NCI-H1694 (cell line): ENCODE data around the gene TIMM44.
"Not testable (repeated sequence)": the region's sequence is repeated elsewhere in the genome, so short reads cannot be mapped to it uniquely, and the experiment has no call there.

Experiments used
- DNase-seq: peaks from one replicate; lab custom pipeline; 2025; lab: John Stamatoyannopoulos, UW

The TIMM44 gene

GRCh38 chr19:7900401-7900870, 43.0 kb downstream of the TIMM44 start:
- no peak for DNase-seq

- no peak for DNase-seq
Observed at GRCh38 chr19:7899751-7900378, 43.6 kb downstream of the TIMM44 start.

- DNase-seq: no peak
Observed at GRCh38 chr19:7898967-7899366, 44.5 kb downstream of the TIMM44 start.

- DNase-seq: no peak
Observed at GRCh38 chr19:7897292-7897691, 46.2 kb downstream of the TIMM44 start.

- no peak for DNase-seq
Observed at GRCh38 chr19:7895565-7895964, 47.9 kb downstream of the TIMM44 start.

GRCh38 chr19:7894612-7895309, 48.7 kb downstream of the TIMM44 start:
- no peak for DNase-seq

GRCh38 chr19:7893362-7894101, 49.9 kb downstream of the TIMM44 start:
- DNase-seq: not testable (repeated sequence)

GRCh38 chr19:7888826-7889217, 54.6 kb downstream of the TIMM44 start:
- DNase-seq: no peak

- no peak for DNase-seq
Observed at GRCh38 chr19:7888145-7888825, 55.2 kb downstream of the TIMM44 start, which contains the start of gene LRRC8E. TSS of gene LRRC8E (plus strand) at chr19:7888510. CDS start at chr19:7895604, 7,094 bp downstream.

GRCh38 chr19:7887408-7888144, 55.9 kb downstream of the TIMM44 start:
- DNase-seq: no peak

- no peak for DNase-seq
Observed at GRCh38 chr19:7885818-7886217, 57.6 kb downstream of the TIMM44 start.

- no peak for DNase-seq
Observed at GRCh38 chr19:7883796-7884570, 59.5 kb downstream of the TIMM44 start.

- DNase-seq: no peak
Observed at GRCh38 chr19:7883105-7883504, 60.4 kb downstream of the TIMM44 start.

GRCh38 chr19:7881910-7882309, 61.6 kb downstream of the TIMM44 start:
- no peak for DNase-seq

GRCh38 chr19:7879836-7880235, 63.6 kb downstream of the TIMM44 start:
- DNase-seq: no peak

GRCh38 chr19:7879111-7879807, 64.2 kb downstream of the TIMM44 start:
- DNase-seq: no peak

- DNase-seq: no peak
Observed at GRCh38 chr19:7877249-7877836, 66.1 kb downstream of the TIMM44 start.
